Coronary artery (tissue), 2 donors: ENCODE results near the gene ZNF662.

Experiments
- DNase-seq: peaks from one replicate; pipeline ENCODE4 v3.0.0-alpha.2; 2017; ENCODE audit warnings: low spot score
- H3K27ac ChIP-seq, 2 donors: fragments of 200-600 bp; sonication (generic); one replicate each; pipeline ENCODE4 v1.5.1; 2016 to 2019
- H3K4me3 ChIP-seq: fragments of 200-600 bp; sonication (generic); 2 replicates; pipeline ENCODE4 v1.5.1; 2016; ENCODE audit warnings: mild to moderate bottlenecking, moderate library complexity
- CTCF ChIP-seq: fragments of 200-600 bp; sonication (generic); IDR thresholded peaks from one replicate; pipeline ENCODE4 v1.5.1; 2019; ENCODE audit warnings: antibody characterized with exemption

The ZNF662 gene

GRCh38 chr3:42908675-42909074 lies 2.7 kb downstream of the ZNF662 start:
- Histone ChIP-seq H3K4me3 (no peak overlapping the region), H3K27ac (no peak overlapping the region)
- no peak for TF ChIP-seq CTCF
- DNase-seq: no peak

- Histone ChIP-seq H3K4me3 (no peak overlapping the region), H3K27ac (no peak overlapping the region)
- DNase-seq: no peak
- no peak for TF ChIP-seq CTCF
Observed at GRCh38 chr3:42911551-42911950, 5.6 kb downstream of the ZNF662 start.

- Histone ChIP-seq H3K27ac (no peak overlapping the region), H3K4me3 (no peak overlapping the region)
- no peak for DNase-seq
Observed at GRCh38 chr3:42914771-42915515, 9.0 kb downstream of the ZNF662 start.

GRCh38 chr3:42923606-42924005 lies 17.7 kb downstream of the ZNF662 start:
- Histone ChIP-seq H3K4me3 (no peak overlapping the region), H3K27ac (no peak overlapping the region)
- DNase-seq: no peak
- TF ChIP-seq CTCF: no peak

More at GRCh38 chr3:42914771-42915515, 9.0 kb downstream of the ZNF662 start:
- no peak for TF ChIP-seq CTCF

GRCh38 chr3:42926310-42926709 lies 20.4 kb downstream of the ZNF662 start:
- DNase-seq: no peak
- no peak for TF ChIP-seq CTCF

GRCh38 chr3:42934111-42934510 lies 28.2 kb downstream of the ZNF662 start:
- no peak overlapping the region for H3K4me3 ChIP-seq
- TF ChIP-seq CTCF: no peak
- no peak overlapping the region for H3K27ac ChIP-seq
- DNase-seq: no peak

More at GRCh38 chr3:42926310-42926709, 20.4 kb downstream of the ZNF662 start:
- no peak overlapping the region for H3K4me3 ChIP-seq
- H3K27ac ChIP-seq: no peak overlapping the region

- Histone ChIP-seq H3K4me3 (no peak overlapping the region), H3K27ac (no peak overlapping the region)
- DNase-seq: no peak
- no peak for TF ChIP-seq CTCF
Observed at GRCh38 chr3:42934910-42935309, 29.0 kb downstream of the ZNF662 start.
